IPS-11a (cell line): ENCODE measurements around the gene GOLGA3.
"Not testable (repeated sequence)": the region's sequence is repeated elsewhere in the genome, so short reads cannot be mapped to it uniquely, and the experiment has no call there.

Source experiments
- H3K4me3 ChIP-seq: one replicate; pipeline ENCODE4 v1.5.1; 2013; ENCODE audit warnings: low read depth, low read length, control low read depth

GOLGA3 gene

GRCh38 chr12:132754160-132754932 is 74.3 kb downstream of the GOLGA3 start:
- H3K4me3 ChIP-seq: no peak overlapping the region

DNA sequence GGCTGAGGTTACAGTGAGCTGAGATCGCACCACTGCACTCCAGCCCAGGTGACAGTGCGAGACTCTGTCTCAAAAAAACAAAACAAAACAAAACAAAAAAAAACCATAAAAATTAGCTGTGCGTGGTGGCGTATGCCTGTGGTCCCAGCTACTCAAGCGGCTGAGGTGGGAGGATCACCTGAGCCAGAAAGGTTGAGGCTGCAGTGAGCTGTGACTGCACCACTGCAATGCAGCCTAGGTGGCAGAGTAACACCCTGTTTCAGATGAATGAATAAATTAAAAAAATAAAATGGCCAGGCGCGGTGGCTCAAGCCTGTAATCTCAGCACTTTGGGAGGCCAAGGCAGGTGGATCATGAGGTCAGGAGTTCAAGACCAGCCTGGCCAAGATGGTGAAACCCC is 75.0 kb downstream of the GOLGA3 start:
- H3K4me3 ChIP-seq: not testable (repeated sequence)

DNA sequence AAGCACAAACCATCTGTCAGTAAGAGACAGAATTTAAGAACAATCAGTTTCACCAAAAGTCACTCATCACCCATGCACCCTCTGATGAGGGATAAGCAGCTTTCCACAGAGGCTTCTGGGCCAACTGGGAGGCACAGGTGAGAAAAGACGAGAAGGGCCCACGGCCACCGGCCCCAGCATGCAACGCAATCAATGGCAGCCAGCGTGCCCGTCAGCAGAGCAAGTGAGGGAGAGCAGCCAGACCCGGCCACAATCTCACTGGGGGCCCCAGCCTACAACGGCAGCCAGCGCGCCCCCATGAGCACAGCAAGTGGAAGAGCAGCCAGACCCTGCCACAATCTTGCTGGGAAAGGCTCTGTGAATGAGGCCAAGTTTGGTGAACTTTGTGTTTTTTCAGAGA is 80.3 kb downstream of the GOLGA3 start:
- no peak overlapping the region for H3K4me3 ChIP-seq

DNA sequence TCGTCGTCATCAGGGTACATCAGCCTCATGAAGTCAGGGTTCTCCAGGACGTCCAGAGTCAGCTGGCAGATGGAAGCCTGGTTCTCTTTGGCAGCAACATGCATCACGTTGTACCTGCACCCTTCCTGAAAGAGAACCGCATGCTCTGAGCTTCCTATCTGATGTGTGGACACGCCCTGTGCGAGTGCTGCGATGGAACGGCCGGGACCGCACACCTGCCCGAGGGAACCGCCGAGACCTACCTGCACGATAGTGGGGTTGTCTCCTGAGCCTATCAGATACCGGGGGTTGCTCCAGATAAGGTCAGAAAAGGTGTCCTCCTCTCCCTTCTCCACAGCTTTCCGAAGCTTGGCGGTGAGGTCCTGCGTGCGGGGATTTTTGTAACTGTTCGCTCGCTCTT is 80.8 kb downstream of the GOLGA3 start:
- H3K4me3 ChIP-seq: no peak overlapping the region

- no peak overlapping the region for H3K4me3 ChIP-seq
Observed at GRCh38 chr12:132747395-132747794, 81.3 kb downstream of the GOLGA3 start.

DNA sequence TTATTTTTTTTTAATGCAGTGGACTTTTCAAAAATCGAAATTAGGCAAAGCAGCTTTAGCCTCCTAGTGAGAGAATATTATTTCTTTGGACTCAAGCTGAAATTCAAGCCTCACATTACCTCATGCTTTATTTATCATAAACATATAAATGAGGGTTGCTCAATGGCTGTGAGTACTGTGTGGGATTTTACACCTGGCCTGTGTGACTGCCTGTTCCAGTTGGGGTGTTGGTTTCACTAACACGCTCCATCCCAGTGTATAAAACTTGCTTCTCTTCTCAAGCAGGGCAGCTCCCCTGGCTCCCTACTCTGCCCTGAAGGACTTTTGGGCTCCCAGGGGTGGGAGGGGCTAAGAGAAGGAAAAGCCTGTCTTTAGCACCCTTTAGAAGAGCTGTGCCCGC is 82.1 kb downstream of the GOLGA3 start:
- no peak overlapping the region for H3K4me3 ChIP-seq

GRCh38 chr12:132743831-132744230 is 84.8 kb downstream of the GOLGA3 start:
- H3K4me3 ChIP-seq: no peak overlapping the region

DNA sequence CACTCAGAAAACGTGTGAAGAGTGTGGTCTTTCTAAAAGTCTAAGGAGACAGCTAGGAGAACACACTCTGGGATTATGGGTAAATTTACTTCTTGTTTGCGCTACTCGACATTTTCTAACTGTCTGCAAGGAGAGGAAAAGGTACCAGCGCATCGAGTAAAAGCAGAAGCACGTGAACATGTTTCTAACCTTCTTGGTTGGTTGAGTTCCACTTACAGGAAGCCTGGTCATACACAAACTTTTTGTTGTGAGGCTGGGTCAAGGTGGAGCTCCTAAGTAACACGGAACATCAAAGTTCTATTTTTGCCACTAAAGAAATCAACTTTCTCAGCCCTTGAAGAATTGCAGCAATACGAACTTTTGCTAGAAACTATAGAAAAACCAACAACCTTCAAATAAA is 87.0 kb downstream of the GOLGA3 start:
- no peak overlapping the region for H3K4me3 ChIP-seq

- no peak overlapping the region for H3K4me3 ChIP-seq
Observed at GRCh38 chr12:132740652-132741051, 88.0 kb downstream of the GOLGA3 start.

DNA sequence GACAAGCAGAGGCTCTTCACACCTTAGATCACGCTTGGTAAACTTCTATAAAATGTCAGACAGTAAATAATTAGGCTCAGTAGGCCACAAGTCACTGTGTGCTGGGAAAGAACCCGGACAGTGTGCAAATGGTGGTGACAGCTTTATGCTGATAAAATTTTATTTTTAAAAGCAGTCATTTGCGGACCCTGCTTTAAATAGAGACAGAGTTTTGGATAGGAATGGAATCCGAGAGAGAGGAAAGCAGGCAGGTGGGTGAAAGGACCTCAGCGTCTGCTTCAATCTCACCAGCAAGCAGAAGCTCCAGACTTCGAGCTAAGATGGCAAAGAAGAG is 88.4 kb downstream of the GOLGA3 start:
- H3K4me3 ChIP-seq: no peak overlapping the region

DNA sequence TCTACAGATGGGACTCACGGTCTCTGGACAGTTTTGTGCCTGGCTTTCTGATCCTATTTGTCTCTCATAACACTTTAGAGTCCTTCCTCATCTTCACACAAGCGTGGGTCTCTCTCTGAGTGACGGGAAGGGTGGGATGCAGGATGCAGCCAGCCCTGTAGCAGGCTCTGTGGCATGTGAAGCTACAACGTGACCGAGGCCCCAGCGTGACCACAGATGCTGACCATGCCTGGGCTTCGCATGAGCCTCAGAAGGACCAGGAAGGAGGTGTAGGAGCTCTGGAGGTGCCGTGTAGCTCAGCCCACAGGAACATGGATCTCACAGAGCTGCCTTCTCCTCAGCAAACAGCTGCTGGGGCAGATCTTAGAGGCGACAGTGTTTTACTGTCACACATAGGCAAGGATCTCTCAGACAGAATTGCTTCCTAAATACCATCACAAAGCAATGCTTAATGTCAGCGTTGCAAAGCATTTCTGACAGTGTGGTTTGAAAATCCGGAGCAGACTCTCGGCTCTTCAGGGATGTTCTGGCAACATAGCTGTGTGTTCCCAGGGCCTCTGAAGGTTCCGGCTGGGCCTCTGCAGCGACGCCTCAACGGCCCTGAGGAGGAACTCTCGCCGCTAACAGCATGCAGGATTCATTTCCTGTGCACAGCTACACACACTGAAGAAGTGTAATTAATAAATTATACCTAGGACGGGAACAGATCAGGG is 88.9 kb downstream of the GOLGA3 start:
- no peak overlapping the region for H3K4me3 ChIP-seq

DNA sequence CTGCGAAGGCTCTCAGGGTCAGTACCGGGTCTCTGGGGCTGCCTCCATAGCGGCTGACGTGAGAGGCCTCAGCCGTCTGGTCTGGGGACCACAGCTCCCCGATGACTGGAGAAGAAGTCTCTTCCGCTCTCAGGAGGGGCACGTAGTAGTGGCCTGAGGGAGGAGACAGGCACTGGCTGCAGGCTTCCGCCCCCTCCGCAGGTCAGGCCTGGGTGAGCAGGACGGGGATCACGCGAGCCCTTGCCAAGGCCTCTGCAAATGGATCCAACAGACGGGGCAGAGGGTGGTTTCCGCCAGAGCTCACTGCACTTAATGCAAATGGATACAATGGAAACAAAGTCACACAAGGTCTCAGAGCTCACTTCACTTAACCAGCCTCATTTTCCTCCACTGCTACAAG is 91.8 kb downstream of the GOLGA3 start:
- no peak overlapping the region for H3K4me3 ChIP-seq

DNA sequence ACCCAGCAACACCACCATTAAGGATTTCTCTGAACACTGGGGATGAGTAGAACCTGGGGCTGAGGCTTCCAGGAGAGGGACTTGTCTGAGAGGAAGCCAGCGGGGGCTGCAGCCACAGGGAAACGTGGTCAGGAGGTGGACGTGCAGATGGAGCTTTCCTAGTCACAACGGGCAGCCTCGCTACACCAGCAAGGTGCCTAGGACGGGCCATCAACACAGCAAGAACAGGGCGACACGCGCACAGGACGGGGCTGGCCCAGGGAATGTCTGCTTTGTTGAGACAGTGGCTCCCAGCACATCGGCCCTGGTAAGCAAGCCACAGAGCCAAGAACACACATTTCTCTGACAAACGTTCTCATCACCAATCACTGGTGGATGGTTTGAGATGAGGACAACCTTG is 92.3 kb downstream of the GOLGA3 start:
- no peak overlapping the region for H3K4me3 ChIP-seq

DNA sequence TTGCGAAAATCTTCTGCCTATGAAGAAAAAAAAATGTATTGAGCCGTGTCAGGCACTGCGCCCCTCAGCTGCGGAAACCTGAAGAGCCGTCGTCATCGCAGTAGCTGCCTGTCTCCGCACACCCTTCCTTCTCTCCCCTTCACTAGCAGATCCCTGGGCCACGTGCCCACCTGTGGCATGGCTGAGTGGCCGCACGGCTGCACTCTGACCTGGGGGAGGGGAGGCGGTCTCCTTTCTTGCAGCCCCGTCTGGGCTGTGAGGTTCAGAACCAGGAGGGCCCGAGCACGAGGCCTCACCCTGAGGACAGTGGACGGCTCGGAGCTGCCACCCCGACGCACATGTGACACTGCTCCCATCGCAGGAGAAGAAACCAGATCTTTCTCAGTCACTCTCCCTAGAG is 93.2 kb downstream of the GOLGA3 start:
- H3K4me3 ChIP-seq: no peak overlapping the region

- no peak overlapping the region for H3K4me3 ChIP-seq
Observed at GRCh38 chr12:132734206-132734605, 94.5 kb downstream of the GOLGA3 start.

GRCh38 chr12:132731574-132731973 is 97.1 kb downstream of the GOLGA3 start:
- H3K4me3 ChIP-seq: no peak overlapping the region

DNA sequence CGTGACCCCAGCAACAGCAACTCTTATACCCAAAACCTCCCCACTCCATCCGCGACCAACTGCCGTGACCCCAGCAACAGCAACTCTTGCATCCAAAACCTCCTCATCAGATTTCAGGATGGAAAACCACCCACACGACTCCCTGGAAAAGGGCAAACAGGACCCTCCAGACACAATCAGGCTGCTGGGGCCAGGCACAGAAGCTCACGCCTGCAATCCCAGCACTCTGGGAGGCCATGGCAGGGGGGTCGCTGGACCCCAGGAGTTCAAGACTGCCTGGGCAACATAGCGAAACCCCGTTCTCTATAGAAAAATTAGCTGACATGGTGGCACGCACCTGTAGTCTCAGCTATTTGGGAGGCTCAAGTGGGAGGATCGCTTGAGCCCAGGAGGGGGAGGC is 98.3 kb downstream of the GOLGA3 start:
- no peak overlapping the region for H3K4me3 ChIP-seq

GRCh38 chr12:132729541-132730320 is 98.9 kb downstream of the GOLGA3 start:
- H3K4me3 ChIP-seq: no peak overlapping the region

- H3K4me3 ChIP-seq: no peak overlapping the region
Observed at GRCh38 chr12:132728502-132728901, 100.2 kb downstream of the GOLGA3 start.

- H3K4me3 ChIP-seq: no peak overlapping the region
Observed at GRCh38 chr12:132727091-132727794, 101.4 kb downstream of the GOLGA3 start.

DNA sequence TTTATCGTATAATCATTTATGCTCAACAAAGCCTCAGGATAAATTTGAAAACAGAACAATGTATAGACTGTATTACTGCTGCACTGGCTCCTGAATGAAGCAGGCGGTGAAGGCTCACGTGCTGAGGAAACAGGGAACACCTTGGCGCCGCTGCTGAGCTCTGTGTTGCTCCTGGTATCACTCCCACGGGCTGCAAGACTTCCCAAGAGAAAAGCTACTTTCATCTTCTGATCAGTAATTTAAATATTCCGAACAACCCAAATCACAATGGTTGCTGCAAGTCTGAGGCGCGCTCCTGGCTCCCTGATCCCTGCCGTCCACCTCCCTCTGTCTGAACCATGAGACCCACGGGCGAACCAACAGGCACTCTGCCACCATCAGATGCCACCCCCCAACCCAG is 102.3 kb downstream of the GOLGA3 start:
- H3K4me3 ChIP-seq: no peak overlapping the region
